Fibroblast of lung (primary cell): ENCODE measurements around the gene GJA10. TPM values are rescaled to one million over a fixed set of nuclear protein-coding genes. Genes with fewer than 3 reads are reported as not detected.

ENCODE experiments used
- DNase-seq, 2 donors: peaks; one replicate each; pipeline versions ENCODE4 v3.0.0 to v3.0.0-alpha.2; 2010; ENCODE audit warnings: low read depth in 2 of 2
- H2AFZ ChIP-seq: 2 replicates; pipeline ENCODE4 v1.5.1; 2012; ENCODE audit warnings: low read length, control low read depth, inconsistent platforms
- H3K27ac ChIP-seq: 2 replicates; pipeline ENCODE4 v1.5.1; 2011; ENCODE audit warnings: low read length, control low read depth; ENCODE audit not compliant: insufficient read depth
- H3K27me3 ChIP-seq: 2 replicates; pipeline ENCODE4 v1.5.1; 2011; ENCODE audit warnings: mild to moderate bottlenecking, low read length; ENCODE audit not compliant: control insufficient read depth, insufficient read depth
- H3K36me3 ChIP-seq: 2 replicates; pipeline ENCODE4 v1.5.1; 2011; ENCODE audit warnings: low read length; ENCODE audit not compliant: control insufficient read depth, insufficient read depth
- H3K4me1 ChIP-seq: 2 replicates; pipeline ENCODE4 v1.5.1; 2011; ENCODE audit warnings: low read length; ENCODE audit not compliant: control insufficient read depth, insufficient read depth; ENCODE audit errors: extremely low read depth
- H3K4me2 ChIP-seq: 2 replicates; pipeline ENCODE4 v1.5.1; 2011; ENCODE audit warnings: low read length, control low read depth; ENCODE audit not compliant: insufficient read depth; ENCODE audit errors: extremely low read depth
- H3K4me3 ChIP-seq, 4 experiments: fragments of 200-600 bp in 1 of 4; sonication (generic) in 1 of 4; replicated peaks in 1 of 4; 2 replicates each; pipeline ENCODE4 v1.5.1; 2011 to 2016; ENCODE audit warnings: low read length in 4 of 4, low read depth in 3 of 4, mild to moderate bottlenecking in 3 of 4, control low read depth in 2 of 4, inconsistent platforms in 1 of 4, mixed read lengths in 1 of 4; ENCODE audit not compliant: insufficient read depth in 1 of 4; ENCODE audit errors: control extremely low read depth in 1 of 4
- H3K79me2 ChIP-seq: 2 replicates; pipeline ENCODE4 v1.5.1; 2012; ENCODE audit warnings: mild to moderate bottlenecking, low read length, inconsistent platforms; ENCODE audit not compliant: control insufficient read depth, insufficient read depth
- H3K9ac ChIP-seq: 2 replicates; pipeline ENCODE4 v1.5.1; 2011; ENCODE audit warnings: mild to moderate bottlenecking, low read length, control low read depth; ENCODE audit not compliant: insufficient read depth
- H3K9me3 ChIP-seq: 2 replicates; pipeline ENCODE4 v1.5.1; 2012; ENCODE audit warnings: low read depth, low read length; ENCODE audit not compliant: control insufficient read depth, insufficient read depth
- H4K20me1 ChIP-seq: 2 replicates; pipeline ENCODE4 v1.5.1; 2011; ENCODE audit warnings: low read length; ENCODE audit not compliant: control insufficient read depth, insufficient read depth; ENCODE audit errors: extremely low read depth
- CTCF ChIP-seq, 2 donors: IDR thresholded peaks in 1 of 2; conservative IDR thresholded peaks in 1 of 2; 1 replicate in 1 of 2; 2 replicates in 1 of 2; pipeline ENCODE4 v1.5.1; 2011 to 2012; ENCODE audit warnings: low read length in 2 of 2, control low read depth in 1 of 2, inconsistent platforms in 1 of 2, low read depth in 1 of 2, mild to moderate bottlenecking in 1 of 2
- EZH2 ChIP-seq: IDR thresholded peaks from 2 replicates; pipeline ENCODE4 v1.5.1; 2012; ENCODE audit warnings: low read length, control low read depth, mild to moderate bottlenecking; ENCODE audit errors: missing control alignments
- polyA plus RNA-seq, 2 donors: library from polyadenylated mRNA; depleted of rRNA in 1 of 2; stranded (reverse) in 1 of 2; unstranded in 1 of 2; fragments of >200 nt; gene quantifications; 2 replicates each; pipeline ENCODE4 v1.2.1, GENCODE V29; 2011 to 2012; ENCODE audit warnings: missing spikeins in 1 of 2
- total RNA-seq: library from RNA; depleted of rRNA; stranded (reverse); fragments of >200 nt; gene quantifications from 2 replicates; pipeline ENCODE4 v1.2.1, GENCODE V29; 2014

The GJA10 gene
- total and polyA plus RNA-seq, 2 donors (not counting 1 experiment from before 2014, with no cell fraction given) = not detected

GRCh38 chr6:89925826-89926225, 31.6 kb downstream of the GJA10 start:
- no peaks in the 10 kb centered on the region for H3K4me1 ChIP-seq
- no peak overlapping the region for H3K4me3 ChIP-seq
- peak in 1 of 2 donors; percentile 9 for DNase-seq
- H3K4me2 ChIP-seq = no peak overlapping the region
- no peak overlapping the region for H3K27ac ChIP-seq
- H3K9ac ChIP-seq = no peak overlapping the region
- H4K20me1 ChIP-seq = no peaks in the 10 kb centered on the region
- no peak for TF ChIP-seq EZH2
- TF ChIP-seq CTCF (conservative IDR thresholded peaks at IDR 0.05 in 1 of 2, IDR thresholded peaks at IDR 0.05 in 1 of 2; ENCODE audit: low read depth in 1 of 2, low read length in 2 of 2) = no peak
- no peaks in the 10 kb centered on the region for H3K36me3 ChIP-seq
- no peak overlapping the region for H2AFZ ChIP-seq
- H3K27me3 ChIP-seq = no peaks in the 10 kb centered on the region
- H3K79me2 ChIP-seq = no peaks in the 10 kb centered on the region
- no peaks in the 10 kb centered on the region for H3K9me3 ChIP-seq

GRCh38 chr6:89927264-89927663, 33.0 kb downstream of the GJA10 start:
- Histone ChIP-seq H2AFZ (no peak overlapping the region), H3K27ac (no peak overlapping the region)

DNA sequence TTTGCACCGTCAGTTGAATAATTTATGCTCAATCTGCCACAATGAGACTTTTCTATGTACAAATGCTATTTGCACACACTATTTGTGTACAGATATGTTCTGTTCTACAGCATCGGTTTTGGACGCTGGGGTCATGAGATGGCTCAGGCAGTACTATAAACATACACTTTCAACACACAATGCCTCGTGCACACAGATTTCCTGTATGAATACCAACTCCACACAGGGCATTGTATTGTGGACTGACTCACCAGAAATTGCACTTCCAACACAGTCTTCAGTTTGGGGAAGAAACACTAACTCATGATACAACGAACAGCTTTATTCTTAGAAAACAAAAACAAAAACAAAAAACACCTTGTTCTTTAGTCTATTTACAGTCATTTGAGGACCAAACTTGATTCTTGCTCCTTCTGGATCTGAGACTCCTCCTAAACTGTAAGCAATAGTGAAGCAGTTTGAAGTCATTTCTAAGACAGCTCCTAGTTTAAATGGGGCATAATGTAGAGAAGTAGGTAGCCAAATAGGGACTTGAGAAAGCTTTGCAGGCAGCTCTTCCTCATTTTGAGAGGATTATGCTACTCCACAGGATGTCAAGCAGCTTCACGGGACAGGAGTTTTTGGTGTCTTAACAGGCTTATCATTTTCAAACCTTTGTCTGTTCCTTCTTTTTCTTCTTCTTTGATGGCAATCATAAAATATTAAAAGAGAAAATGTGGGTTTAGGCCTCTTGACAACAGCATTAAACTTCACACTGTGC, 33.7 kb downstream of the GJA10 start:
- no peak overlapping the region for H2AFZ ChIP-seq
- DNase-seq = peak in 1 of 2 donors; percentile 59
- no peak for TF ChIP-seq EZH2
- TF ChIP-seq CTCF (conservative IDR thresholded peaks at IDR 0.05 in 1 of 2, IDR thresholded peaks at IDR 0.05 in 1 of 2; ENCODE audit: low read depth in 1 of 2, low read length in 2 of 2) = no peak
- no peaks in the 10 kb centered on the region for H4K20me1 ChIP-seq
- no peaks in the 10 kb centered on the region for H3K79me2 ChIP-seq
- H3K9me3 ChIP-seq = no peaks in the 10 kb centered on the region
- no peaks in the 10 kb centered on the region for H3K4me1 ChIP-seq
- H3K9ac ChIP-seq = no peak overlapping the region
- H3K4me3 ChIP-seq = no peak overlapping the region
- no peak overlapping the region for H3K4me2 ChIP-seq
- H3K27me3 ChIP-seq = no peaks in the 10 kb centered on the region
- H3K36me3 ChIP-seq = no peaks in the 10 kb centered on the region
- H3K27ac ChIP-seq = no peak overlapping the region

More at GRCh38 chr6:89927264-89927663, 33.0 kb downstream of the GJA10 start:
- TF ChIP-seq CTCF (conservative IDR thresholded peaks at IDR 0.05 in 1 of 2, IDR thresholded peaks at IDR 0.05 in 1 of 2; ENCODE audit: low read depth in 1 of 2, low read length in 2 of 2) = no peak
- H3K4me1 ChIP-seq = no peaks in the 10 kb centered on the region
- H3K27me3 ChIP-seq = no peaks in the 10 kb centered on the region
- H3K4me2 ChIP-seq = no peak overlapping the region
- H4K20me1 ChIP-seq = no peaks in the 10 kb centered on the region
- no peaks in the 10 kb centered on the region for H3K36me3 ChIP-seq
- no peak for DNase-seq
- no peaks in the 10 kb centered on the region for H3K79me2 ChIP-seq
- H3K9me3 ChIP-seq = no peaks in the 10 kb centered on the region
- no peak overlapping the region for H3K4me3 ChIP-seq
- no peak overlapping the region for H3K9ac ChIP-seq
